Activated CD8-positive, alpha-beta memory T cell treated with anti-CD3 and anti-CD28 coated beads, Interleukin-2, amount 50 U/mL, for 48 hours (primary cell): ENCODE results near the gene TRIO.
"Not testable (repeated sequence)": the region's sequence is repeated elsewhere in the genome, so short reads cannot be mapped to it uniquely, and the experiment has no call there.

Experiments used
- DNase-seq: peaks from one replicate; pipeline ENCODE4 v3.0.0-alpha.2; 2020

Gene TRIO

DNA sequence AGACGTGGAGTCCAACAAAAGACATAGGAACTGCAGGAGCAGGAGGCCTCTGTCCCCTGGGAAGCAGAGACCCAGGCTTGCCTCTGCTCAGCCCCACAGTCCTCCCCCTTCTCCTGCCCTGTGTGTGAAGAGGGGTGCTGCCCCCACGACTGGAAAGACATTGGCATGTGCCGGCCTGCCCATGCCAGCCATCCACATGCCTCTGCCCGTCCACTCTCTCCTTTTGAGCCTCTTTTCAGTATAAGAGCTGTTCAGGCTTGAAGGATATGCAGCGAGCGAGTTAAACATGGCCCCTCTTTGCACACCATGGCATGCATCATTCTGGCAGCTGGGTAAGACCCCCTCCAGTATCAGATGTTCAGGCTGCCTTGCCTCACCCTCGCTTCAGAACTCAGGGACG, 278.7 kb downstream of the TRIO start:
- no peak for DNase-seq

DNA sequence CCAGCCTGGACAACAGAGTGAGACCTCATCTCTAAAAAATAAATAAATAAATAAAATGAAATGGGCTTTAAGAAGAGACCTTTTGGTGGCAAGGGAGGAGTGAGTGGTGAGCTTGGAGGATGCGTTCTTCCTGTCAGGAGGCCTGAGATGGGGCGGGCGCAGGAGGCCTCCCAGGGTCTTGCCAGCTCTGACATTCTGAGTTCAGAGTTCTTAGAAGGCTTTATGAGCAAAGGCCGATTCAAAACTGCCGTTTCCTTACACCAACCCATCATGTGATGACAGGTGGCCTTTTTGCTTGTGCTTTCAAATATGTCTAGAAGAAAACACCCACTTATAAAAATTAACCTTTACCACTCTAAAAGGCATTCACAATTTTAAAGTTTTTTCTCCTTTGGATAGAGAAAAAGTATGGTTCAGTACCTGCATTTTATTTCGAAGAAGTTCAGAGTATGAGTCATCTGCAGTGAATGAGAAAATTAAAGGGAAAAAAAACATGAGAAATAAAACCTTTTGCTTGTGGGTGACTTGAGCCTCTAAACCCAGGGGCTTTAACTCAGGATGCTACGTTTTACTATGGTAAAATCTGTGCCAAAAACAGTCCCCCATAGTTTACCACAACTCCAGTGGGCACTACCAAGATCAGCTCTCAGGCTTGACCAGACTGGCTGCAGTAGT, 281.0 kb downstream of the TRIO start:
- DNase-seq, result no peak

DNA sequence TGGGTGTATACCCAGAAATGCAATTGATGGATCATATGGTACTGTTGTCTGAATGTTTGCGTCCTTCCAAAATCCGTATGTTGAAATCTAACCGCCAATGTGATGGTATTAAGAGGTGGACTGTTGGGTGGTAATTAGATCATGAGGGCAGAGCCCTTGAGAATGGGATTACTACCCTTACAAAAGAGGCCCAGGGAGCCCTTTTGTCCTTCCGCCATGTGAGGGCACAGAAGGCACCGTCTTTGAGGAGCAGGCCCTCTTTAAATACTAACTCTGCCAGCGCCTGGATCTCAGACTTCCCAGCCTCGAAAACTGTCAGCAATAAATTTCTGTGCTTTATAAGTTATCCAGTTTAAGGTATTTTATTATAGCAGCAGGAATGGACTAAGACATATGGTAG, 282.4 kb downstream of the TRIO start:
- no peak for DNase-seq

DNA sequence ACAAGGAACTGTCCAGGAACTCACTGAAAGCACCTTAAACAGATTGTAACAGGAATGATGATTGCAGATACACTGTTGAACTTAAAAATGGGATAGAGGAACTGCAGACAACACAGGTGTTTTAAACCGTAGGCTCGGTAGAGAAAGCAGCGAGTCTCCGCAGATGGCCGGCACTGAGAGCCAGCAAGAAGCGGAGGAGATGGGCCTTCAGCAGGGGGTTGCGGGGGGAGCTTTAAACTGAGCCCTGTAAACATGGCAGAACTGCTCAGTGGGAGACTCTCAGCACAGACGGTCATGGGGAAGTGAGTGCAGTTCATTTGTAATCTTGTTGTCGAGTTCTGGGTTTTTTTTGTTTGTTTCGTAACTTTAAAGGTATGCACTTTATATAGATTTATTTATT, 283.4 kb downstream of the TRIO start:
- DNase-seq, result no peak

DNA sequence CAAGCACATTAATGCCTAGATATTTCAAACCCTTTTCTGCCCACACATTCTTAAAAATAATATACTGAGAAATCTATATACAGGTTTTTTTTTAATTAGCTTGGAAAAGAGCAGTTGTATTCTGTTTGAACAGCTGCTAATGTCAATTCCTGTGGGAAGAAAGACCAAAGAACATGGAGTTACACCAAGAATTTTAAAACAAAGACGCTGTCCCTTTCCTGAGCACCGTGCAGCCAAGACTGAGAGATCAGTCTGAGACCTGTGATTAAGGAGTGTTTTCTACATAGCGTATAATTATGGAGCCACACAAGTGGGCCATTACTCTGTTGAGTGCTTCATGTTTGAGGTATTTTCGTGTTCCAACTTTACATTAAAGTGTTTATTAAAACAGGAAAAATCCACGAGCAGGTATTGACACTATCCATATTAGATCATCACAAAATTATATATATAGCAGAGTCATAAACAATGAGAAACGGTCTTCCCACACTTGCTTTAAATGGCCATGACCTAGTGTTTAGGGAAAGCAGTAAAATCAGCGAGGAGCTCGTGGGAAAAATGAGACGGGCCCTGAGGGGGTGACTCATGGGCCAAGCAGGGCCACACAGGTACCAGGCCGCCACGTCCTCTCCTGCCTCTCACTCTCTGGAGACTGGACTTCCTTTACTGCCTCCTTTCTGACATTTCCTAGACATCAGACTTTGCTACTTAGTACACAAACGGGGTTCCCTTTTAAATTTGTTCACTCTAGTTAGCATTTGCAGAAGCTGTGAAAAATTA, 285.4 kb downstream of the TRIO start:
- DNase-seq, result no peak

DNA sequence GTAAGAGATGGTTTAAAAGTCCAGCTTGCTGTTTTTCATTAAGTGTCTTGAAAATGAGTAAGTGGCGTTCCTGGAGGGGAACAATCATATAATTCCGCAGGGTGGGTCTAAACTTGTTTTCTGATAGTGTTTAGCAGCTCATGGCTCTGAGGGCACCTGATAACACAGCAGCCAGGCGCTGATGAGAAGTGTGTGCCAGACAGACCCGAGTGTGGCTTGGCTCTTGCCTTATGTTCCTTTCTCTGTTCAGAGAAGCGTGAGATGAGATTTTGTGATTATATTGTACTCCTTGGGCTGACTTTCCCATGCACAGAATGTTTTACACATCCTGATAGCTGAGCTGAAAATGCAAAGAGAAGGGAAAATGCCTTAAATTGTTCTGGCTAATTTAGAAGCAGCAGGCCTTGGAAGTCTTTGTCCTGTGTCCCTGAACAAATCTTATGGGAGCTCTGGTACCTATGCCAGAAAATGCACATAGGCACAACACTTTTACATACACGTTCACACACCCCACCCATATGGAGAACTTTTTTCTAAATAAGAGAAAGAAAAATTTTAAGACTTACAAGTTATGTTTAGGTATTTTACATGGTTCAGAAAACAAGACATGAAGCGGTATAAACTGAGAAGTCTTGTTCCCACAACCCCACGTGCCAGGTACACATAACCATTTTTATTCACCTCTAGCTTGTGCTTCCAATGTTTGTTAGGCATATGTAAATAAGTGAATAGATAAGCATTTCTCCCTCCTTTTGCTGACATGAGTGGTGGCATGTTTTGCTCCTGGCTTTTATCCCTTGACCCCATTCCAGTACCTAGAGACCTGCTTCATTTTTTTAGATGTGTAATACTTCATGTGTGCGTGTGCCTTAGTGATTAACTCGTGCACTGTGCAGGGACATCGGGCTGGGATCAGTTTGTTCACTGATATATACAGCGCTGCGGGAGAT, 286.2 kb downstream of the TRIO start:
- no peak for DNase-seq

DNA sequence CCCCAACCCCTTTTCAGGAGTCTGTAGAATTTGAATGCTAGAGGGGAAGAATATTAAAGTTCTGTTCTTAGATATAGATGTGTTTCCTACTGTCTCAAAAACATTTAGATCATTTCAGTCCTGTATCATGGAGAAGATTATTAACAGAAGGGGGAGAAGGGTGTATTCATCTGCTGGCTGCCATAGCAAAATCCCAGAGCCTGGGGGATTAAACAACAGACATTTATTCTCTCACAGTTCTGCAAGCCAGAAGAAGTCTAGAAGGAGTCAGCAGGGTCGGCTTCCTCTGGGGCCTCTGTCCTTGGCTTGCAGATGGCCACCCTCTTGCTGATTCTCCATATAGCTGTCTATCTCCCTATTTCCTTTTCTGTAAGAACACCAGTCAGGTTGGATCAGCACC, 288.4 kb downstream of the TRIO start:
- DNase-seq, result no peak

DNA sequence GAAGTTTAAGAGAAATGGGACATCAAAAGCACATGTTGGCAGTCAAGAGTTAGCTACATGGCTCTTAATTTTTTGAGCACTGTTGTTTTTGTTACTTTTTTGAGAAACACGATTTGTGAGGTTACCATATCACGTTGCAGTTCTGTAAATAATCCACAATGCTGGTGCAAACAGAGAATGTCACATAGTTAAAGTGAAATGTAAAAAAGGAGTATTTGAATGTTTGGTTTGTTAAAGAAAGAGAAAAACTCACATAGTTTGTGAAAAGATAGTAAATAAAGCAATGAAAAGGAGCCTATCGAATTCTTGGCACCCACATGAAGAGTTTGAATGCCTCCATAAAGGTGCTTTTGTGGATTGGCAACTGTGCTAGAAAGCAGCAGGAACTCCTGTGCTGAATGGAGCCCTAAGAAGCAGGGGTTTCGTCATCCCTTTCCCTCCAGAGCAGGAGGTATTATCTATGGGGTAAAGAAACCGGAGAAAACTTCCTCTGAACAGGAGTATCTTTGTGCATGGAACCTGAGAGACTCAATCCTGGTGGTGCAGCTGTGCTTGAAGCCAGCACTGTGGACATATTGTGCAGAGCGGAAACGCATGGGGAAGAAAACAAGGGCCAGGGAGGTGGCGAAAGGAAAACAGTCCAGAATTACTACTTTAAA, 289.9 kb downstream of the TRIO start:
- DNase-seq, result no peak

DNA sequence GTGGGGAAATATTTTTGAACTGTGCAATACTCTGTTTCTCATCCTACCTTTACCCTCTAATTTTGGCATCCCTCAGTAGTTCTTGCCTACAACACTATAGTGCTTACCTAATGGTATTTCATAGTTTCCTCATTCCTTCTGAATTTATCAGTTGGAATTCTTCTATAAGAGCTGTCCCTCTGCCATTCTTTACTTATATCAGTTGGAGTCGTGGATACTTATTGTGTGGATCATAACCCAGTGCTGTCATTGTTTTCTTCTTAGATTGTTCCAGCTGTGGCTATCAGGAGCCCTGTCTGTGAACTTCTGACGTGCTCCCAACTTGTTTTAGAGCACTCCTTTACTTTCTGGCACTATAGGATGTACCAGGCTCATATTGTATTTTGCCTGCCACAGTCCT, 292.3 kb downstream of the TRIO start:
- no peak for DNase-seq

DNA sequence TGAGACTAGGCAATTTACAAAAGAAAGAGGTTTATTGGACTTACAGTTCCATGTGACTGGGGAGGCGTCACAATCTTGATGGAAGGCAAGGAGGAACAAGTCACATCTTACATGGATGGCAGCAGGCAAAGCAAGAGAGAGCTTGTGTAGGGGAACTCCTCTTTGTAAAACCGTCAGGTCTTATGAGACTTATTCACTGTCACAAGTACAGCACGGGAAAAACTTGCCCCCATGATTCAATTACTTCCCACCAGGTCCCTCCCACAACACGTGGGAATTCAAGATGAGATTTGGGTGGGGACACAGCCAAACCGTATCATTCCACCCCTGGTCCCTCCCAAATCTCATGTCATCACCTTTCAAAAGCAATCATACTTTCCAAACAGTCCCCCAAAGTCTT, 293.0 kb downstream of the TRIO start:
- DNase-seq, result not testable (repeated sequence)

DNA sequence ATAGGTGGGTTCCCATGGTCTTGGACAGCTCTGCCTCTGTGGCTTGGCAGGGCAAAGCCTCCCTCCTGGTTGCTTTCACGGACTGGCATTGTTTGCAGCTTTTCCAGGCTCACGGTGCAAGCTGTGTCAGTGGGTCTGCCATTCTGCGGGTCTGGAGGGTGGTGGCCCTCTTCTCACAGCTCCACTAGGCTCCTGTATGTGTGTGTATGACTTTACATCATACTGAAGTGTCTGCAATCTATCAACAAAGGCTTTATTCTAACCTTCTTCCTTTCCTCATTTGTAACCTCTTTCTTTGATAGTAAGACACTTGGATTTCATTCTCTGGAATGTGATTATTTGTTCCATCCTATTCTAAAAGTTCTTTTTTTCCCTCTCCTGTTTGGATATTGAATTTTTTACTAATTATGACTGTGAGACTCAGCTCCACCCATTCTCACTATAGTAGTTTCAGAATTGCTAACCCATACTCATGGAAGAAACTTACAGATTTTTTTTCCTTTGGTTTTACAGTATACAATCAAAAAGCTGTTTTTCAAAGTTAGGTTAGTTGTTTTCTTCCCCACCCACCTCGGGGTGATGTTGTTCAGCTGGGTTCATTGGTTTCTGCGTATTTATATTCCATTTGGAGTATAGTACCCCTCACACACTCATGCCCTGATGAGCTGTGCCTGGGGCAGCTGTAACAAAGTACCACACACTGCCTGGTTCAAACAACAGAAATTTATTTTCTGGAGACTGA, 293.8 kb downstream of the TRIO start:
- no peak for DNase-seq

DNA sequence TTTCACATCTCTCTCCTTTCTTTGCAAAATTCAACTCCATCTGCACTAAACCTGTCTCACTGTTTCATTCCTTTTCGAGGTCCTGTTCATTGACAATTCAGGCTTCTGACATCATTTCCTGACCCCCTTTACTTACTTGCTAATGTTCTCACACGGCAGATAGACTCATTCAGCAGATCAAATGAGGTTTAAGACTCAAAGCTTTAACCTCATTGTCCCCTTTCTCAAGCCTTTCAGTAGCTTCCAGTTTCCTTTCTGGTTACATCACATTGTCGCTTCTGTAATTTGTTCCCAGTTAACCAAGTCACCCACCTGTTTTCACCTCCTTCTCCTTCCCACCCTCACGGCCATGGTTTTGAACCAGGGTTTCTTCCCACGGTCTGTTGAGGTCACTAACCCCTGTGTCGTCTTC, 295.1 kb downstream of the TRIO start:
- no peak for DNase-seq

DNA sequence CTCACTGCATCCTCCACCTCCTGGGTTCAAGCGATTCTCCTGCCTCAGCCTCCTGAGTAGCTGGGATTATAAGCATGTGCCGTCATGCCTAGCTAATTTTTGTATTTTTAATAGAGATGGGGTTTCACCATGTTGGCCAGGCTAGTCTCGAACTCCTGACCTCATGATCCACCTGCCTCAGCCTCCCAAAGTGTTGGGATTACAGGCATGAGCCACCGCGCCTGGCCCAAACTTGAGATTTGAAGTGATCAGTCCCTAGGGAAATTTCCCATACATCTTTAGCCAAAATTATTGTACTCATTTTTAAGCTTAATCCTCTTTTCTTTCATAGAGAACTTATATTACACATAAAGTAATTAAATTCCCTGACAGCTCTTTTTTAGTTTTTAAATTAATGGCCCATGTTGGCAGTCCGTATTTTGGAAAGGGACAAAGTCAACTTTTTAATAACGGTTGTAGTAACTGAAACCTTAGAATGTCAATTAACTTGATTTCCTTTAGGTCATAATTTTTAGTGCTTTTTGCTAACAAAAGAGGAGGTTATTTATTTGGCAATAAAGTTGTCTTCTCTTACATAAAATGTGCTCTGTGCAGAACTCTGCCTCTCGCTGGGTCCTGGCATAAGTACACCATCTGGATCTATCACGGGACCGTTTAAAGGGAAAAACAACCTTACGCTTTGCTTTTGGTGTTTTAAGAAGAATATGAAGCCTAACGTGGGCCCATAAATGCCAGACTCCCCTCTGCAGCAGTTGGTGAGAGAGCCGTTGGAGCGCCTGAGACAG, 296.1 kb downstream of the TRIO start:
- DNase-seq, result no peak

DNA sequence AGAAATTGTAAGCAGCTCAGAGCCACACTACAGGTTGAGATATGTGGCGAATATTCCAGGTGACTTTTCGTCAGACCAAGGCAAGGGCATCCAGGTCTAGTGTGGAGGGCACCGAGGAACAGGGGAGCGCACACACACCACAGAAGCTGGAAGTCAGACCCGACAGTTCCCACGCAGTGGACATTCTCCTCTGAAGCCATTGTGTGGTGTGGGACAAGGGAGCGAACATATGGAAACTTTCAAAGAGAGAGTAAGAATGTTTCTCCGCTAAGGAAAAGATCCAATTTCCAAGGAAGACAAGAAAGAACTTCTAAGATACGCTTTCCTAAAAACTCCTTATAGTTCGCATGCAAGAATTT, 297.1 kb downstream of the TRIO start:
- DNase-seq, result no peak

DNA sequence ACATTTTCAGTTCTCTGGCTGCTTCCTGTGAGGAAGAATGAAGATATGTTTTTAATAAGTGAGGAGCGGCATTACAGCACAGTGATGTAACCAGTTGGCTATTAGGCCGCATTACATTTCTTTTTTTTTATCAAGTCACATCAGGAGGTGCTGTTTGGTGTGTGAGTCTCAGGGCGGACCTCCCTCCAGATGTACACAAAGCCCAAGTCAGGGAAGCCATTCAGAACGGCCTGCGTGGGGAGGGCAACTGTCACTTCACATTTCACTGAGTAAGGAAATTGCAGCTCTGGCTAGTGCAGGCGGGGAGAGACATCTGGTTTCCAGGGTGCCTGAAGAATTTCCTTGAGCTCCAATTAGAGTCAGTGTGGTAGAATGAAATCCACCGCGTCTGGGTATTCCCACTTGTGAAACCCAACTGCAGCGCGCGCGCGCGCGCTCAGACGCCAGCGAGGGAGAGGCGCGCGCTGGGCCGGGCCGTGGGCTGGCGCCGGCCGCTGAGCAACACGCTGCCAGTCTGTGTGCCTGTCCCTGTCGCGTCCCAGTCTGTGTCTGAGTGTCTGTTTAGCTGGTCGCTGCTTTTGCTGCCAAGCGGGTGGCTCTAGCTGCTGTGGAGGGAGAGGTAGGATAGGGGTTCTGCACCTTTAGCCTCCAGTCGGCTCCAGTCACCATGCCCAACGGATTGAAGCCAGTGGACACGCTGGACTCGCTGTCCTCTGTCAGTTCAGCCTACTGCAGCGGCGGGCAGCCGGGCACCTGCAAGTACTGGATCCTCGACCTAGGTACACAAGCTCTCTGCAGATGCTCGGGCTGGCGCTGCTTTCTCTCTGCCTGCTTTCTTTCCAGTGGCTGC, 297.7 kb downstream of the TRIO start:
- no peak for DNase-seq

DNA sequence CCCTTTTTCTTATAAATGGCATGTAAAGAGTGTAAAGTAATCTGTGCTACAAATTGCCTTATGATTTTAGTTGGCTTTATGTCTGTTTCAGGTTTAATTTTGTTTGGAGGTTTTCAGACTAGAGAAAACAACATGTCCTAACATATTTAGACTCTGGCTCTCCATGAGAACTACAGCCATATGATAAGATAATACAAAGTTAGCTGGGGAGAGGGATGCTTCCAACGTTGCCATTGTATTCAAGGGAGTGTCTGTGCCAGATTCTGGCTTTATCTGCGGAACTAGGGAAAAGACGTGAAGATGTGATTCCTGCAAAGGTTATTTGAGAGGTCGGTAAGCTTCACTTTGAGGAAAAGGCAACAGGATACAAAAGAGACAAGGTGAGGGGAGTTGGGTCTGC, 298.5 kb downstream of the TRIO start:
- no peak for DNase-seq

DNA sequence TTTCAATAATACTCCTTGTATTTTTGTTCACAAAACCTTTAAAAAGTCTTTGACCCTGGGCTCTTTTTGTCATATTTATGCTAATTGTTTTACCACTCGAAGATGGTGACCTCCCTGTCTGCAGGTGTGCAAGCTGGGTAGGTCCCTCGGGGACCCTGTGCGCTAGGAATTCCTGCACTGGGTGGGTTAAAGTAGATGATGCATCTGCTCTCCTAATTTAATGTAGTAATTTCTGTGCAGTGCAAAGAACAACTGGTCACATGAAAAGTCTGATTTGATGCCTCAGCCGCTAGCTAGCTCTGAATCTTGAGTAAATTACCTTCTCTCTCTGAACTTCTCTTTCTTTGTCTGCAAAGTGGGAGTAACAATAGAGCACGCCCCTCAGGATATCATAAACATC, 299.4 kb downstream of the TRIO start:
- no peak for DNase-seq

DNA sequence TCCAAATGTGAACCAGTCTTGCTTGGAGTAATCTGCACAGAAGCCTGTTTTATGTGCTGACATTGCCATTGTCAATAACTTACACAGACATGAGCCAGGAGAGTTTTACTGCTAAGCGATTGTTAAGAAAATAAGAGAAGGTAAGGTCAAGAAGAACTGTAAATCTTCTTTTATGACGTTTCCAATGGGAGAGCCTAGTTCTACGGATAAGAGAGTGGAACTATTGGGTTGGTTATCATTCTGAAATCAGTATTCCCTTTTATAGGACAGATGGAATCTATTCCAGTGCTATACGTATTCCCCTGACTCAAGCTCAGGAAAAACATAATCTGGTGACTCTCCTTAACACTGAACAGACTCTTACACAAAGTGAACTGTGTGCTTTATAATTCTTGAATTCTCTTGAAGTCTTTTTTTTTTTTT, 300.5 kb downstream of the TRIO start:
- DNase-seq, result no peak

DNA sequence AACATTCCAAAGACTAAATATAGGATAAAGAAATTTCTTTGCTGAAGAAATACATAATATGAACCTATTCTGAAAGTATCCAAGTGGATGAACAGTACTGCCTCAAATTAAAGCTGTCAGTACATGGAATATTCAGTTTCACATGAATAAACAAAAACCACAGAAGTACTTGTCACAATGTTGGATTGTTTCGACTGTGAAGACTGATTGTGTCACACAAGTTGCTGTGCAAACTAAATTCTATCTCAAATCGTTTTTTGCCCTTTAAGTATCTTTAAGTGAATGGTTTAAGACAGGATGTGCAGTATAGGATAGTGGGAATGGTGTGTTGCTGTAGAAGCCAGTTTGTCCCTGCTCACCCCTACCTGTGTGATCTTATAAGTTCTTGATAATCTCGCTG, 301.0 kb downstream of the TRIO start:
- no peak for DNase-seq

DNA sequence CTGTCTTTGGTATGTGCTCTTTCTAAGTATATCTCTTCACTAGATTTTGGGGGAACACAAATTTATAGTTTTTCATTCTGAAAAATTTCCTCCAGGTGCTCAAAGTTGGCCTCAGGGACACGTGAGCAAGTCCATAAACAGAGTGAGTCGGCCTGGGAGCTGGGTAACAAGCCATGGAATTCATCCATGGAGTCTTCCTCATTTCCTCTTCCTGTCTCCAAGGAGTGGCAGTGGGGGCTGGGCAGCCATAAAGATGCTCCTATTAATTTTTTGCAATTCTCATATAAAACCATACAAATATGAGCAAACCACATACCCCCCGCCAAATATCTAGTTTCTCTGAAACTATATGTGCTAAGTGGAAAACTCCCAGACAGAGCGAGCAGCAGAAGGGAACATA, 301.9 kb downstream of the TRIO start:
- no peak for DNase-seq
